Thyroid gland (tissue), 4 donors: ENCODE measurements around the gene GZF1.

Experiments
- CTCF ChIP-seq, 6 experiments: fragments of 200-600 bp in 3 of 6; fragments of 450-650 bp in 3 of 6; sonication (generic) in 3 of 6; IDR thresholded peaks; one replicate each; pipeline ENCODE4 v1.5.1; 2016 to 2019; ENCODE audit warnings: antibody characterized with exemption in 6 of 6, mild to moderate bottlenecking in 2 of 6, inconsistent platforms in 1 of 6, moderate library complexity in 1 of 6
- POLR2A ChIP-seq, 2 donors: fragments of 450-650 bp; IDR thresholded peaks; one replicate each; pipeline ENCODE4 v1.6.1; 2017; ENCODE audit warnings: antibody characterized with exemption in 2 of 2, mild to moderate bottlenecking in 2 of 2, moderate library complexity in 1 of 2

GRCh38 chr20:23343590-23343989 lies 18.4 kb upstream of the GZF1 start:
- TF ChIP-seq CTCF (IDR thresholded peaks at IDR 0.05) (no peak), POLR2A (IDR thresholded peaks at IDR 0.05) (no peak)
